Tibial nerve (tissue), 3 donors: ENCODE measurements around the gene CDH26.

Experiments used
- POLR2A ChIP-seq, 2 donors: fragments of 450-650 bp; IDR thresholded peaks; one replicate each; pipeline ENCODE4 v1.6.1; 2017; ENCODE audit warnings: antibody characterized with exemption in 2 of 2, mild to moderate bottlenecking in 2 of 2, moderate library complexity in 2 of 2
- TF ChIP-seq, protein P1 (sequence below), 5 experiments: fragments of 200-600 bp in 3 of 5; fragments of 450-650 bp in 2 of 5; sonication (generic) in 3 of 5; IDR thresholded peaks; one replicate each; pipeline ENCODE4 v1.5.1; 2016 to 2019; ENCODE audit warnings: antibody characterized with exemption in 5 of 5, mild to moderate bottlenecking in 3 of 5, moderate library complexity in 2 of 5

DNA sequence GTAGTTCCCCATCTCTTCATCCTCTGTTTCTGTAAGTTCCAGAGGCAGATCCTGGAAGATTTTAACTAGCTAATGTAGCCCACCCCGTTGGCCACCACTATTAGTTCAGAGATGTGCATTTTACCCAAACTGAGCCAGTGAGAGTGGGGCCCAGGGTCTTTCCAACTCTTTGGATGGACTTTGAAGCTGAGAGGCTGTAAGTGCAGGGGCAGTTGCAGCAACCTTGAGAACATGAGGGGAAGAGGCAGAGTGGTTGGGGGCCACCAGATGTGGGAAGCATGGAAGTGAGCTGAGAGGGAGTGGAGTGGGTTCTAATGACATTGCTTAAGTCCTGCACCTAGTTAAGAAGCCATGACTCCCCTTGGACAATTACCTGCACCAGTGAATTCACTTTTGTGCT, 72.2 kb downstream of the CDH26 start:
- TF ChIP-seq, protein P1, sequence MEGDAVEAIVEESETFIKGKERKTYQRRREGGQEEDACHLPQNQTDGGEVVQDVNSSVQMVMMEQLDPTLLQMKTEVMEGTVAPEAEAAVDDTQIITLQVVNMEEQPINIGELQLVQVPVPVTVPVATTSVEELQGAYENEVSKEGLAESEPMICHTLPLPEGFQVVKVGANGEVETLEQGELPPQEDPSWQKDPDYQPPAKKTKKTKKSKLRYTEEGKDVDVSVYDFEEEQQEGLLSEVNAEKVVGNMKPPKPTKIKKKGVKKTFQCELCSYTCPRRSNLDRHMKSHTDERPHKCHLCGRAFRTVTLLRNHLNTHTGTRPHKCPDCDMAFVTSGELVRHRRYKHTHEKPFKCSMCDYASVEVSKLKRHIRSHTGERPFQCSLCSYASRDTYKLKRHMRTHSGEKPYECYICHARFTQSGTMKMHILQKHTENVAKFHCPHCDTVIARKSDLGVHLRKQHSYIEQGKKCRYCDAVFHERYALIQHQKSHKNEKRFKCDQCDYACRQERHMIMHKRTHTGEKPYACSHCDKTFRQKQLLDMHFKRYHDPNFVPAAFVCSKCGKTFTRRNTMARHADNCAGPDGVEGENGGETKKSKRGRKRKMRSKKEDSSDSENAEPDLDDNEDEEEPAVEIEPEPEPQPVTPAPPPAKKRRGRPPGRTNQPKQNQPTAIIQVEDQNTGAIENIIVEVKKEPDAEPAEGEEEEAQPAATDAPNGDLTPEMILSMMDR (IDR thresholded peaks at IDR 0.05): no peak
- no peak for TF ChIP-seq POLR2A (IDR thresholded peaks at IDR 0.05)
